Forelimb muscle (tissue), 1 donor: ENCODE measurements around the gene TNFRSF19. TPM values are rescaled to one million over a fixed set of nuclear protein-coding genes. Genes with fewer than 3 reads are reported as not detected.
"Not testable (repeated sequence)": the region's sequence is repeated elsewhere in the genome, so short reads cannot be mapped to it uniquely, and the experiment has no call there.

ENCODE experiments used
- DNase-seq: peaks from one replicate; pipeline ENCODE4 v3.0.0-alpha.2; 2013; ENCODE audit warnings: low read depth
- polyA plus RNA-seq: library from polyadenylated mRNA; unstranded; fragments of 120-200 nt; gene quantifications from one replicate; pipeline ENCODE4 v1.2.1, GENCODE V29; 2013; ENCODE audit not compliant: insufficient read length

The TNFRSF19 gene, protein sequence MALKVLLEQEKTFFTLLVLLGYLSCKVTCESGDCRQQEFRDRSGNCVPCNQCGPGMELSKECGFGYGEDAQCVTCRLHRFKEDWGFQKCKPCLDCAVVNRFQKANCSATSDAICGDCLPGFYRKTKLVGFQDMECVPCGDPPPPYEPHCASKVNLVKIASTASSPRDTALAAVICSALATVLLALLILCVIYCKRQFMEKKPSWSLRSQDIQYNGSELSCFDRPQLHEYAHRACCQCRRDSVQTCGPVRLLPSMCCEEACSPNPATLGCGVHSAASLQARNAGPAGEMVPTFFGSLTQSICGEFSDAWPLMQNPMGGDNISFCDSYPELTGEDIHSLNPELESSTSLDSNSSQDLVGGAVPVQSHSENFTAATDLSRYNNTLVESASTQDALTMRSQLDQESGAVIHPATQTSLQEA
- polyA plus RNA-seq, result 20.6 TPM

DNA sequence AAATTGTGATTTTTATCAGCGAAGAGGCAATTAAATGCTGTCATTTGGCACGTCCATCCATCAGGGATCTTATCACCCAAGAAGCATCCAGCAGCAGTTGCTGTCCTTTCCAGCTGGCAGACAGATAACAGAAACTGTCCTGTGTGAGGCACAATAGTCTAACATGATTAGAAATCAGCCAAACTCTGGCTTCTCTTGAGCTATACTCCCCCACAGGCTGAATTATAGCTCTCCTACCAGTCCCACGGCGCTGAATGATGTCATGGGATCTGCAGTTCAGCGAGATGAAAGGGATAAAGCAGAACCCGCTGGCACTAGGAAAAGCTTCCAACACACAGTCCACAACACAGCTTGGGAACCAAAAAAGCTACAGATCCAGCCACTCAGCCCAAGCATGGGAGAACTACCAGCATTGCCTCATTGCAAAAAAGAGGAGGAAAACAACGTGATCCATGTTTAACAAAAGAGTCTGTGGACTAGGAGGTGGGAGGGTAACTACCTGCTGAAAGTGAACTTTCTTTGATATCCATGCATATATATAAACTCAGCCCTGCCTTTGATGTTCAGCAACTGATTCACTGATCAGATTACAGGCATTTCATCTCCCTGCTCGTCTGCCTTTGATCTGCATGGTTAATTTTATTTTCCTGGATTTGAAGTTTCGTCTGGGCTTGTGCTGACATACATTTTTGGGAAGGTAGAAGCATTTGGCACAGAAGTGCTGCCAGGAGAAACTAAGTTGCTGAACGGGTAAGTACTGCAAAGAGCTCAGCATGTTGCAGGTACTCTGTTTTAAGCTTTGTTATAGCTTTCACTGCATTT lies at the start of gene TNFRSF19:
Gene TNFRSF19, plus strand, starts transcription at position 314 of the 822 bp plus-strand sequence. CDS start 19,772 bp downstream, outside the sequence.
- DNase-seq, result no peak

DNA sequence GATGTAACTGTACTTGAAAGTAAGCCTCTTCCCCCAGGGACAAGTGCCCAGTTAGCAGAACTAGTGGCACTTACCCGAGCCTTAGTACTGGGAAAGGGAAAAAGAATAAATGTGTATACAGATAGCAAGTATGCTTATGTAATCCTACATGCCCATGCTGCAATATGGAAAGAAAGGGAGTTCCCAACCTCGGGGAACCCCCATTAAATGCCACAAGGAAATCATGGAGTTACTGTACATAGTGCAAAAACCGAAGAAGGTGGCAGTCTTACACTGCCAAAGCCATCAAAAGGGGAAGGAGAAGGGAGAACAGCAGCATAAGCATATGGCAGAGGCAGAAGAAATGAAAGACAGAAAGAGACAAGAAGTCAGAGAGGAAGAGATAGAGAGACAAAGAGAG lies 40.3 kb upstream of the TNFRSF19 start:
- DNase-seq, result not testable (repeated sequence)

DNA sequence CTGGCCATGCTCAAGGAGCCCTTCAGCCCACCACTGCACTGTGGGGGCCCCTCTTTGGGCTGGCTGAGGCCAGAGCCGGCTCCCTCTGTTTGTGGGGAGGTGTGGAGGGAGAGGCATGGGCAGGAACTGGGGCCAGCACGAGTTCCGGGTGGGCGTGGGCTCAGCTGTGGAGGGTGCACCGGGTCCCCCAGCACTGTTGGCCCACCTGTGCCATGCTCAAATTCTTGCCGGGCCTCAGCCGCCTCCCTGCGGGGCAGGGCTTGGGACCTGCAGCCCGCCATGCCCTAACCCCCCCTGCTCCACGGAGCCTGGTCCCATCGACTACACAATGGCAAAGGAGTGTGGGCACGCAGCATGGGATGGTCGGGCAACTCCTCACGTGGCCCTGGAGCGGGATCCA lies 38.8 kb upstream of the TNFRSF19 start:
- DNase-seq, result no peak

DNA sequence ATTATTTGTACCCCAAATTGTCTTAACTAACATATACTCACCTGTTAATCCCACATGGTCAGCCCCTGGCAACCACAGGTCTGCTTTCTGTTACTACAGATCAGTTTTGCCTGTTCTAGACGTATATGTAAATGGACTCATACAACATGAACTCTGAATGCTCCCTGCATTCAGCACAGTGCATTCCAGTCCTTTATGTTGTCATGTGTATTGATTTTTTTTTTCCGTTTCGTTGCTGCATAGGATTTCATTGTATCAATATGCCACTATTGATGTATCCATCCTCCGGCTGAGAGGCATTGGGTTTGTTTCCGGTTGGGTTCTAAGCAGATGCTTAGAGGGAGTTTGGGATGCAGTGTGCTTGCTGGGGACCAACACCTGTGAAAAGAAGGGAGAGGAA lies 36.1 kb upstream of the TNFRSF19 start:
- DNase-seq, result no peak

DNA sequence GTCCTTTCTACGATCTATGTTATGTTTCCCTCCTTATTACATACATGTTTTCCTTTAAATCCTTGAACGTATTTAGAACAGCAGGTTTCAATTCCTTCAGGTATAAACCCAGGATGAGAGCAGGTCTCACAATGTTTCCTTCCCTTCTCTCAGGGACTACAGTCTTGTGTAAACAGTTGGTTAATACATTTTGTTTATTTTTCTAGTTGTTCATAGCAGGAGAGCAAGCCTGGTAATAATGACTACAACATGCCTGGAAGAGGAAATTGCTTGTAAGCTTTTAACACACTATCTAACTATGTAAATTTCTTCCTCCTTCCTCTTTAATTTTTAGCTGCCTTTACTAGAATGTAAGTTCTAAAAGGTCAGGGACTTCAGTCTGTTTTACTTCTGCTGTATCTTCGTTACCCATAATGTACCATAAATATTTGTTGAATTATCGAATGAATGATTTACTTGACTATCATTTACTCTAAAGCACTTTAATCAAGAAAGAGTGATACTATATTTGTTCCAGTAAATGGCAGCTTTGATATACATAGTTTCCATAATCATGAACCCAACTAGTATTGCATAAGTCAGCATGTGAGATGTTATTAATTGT lies 28.9 kb upstream of the TNFRSF19 start:
- no peak for DNase-seq

DNA sequence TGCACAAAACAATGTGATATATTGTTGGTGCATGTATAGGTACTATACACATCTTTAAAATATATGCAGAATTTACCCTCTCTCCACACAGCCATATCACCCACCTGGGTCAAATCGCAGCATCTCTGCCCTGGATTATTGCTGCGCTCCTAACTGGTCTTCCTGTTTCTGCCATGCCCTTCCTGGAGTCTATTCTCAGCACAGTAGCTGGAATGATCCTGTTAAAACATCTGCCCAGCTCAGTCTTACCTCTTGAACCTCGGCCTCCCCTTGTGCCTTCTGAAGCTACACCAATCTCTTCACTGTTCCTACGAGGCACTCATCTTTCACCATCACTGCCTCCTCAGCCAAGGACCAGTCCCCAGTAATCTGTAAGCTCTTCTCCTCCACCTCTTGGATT lies 25.5 kb upstream of the TNFRSF19 start:
- DNase-seq, result no peak

DNA sequence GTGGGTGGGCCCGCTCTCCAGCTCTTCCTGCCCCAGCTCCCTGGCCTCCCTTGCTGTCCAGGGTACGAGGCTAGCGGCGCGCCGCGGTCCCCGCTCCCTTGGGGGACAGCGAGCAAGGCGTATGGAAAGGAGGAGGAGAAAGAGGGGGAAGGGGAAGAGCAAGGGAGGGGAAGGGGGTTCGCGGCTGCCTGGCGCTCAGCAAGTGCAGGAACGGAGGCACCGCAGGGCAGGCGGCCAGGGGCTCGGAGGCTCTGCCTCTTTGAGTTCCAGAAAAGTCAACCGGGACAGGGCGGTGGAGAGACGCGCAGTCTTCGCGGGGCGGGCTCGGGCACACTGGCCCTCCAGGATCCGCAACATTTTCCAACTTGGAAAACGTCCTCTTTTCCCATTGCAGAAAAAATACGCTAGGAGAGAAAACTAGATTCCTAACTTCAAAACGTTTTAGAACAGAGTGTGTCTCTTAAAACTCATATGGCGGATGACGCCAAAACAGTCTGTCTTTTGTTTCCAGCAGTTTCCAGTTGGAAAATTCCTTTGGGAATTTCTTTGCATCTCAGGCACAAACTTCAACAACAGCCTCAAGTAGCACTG lies 23.1 kb upstream of the TNFRSF19 start:
- DNase-seq, result no peak

DNA sequence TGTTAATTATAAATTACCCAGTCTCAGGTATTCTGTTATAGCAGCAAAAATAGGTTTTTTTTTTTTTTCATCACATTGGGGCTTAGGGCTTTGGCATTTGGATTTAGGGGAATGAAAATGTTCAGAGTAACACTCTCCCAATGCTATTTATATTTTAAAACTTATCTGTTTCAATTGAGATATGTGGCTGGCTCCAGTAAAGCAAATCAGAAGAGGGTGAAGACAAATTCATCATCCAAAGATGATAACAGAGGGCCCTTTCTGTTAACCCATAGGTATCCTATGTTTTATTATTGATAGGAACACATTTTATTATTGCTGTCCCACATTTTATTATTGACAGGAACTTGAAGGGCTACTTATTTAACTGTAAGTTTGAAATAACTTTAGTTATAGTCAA lies 20.5 kb upstream of the TNFRSF19 start:
- DNase-seq, result no peak

DNA sequence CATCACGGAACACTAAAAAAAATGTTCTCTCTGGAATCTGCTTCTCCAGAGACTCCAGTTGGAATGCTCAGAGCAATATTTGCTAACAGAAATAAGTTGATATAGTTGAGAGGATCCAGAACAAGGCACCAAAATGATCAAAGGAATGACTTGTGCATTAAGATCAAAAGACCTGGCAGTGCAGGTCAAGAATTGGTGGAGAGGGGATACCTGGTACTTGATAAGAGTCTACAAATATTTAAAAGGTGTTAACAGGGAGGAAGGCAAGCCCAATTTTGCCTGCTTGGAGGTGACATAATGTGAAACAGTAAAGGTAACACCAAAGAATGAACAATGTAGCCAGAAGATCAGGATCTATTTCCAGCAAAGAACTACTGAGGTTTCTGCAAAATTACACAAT lies 20.0 kb upstream of the TNFRSF19 start:
- no peak for DNase-seq

DNA sequence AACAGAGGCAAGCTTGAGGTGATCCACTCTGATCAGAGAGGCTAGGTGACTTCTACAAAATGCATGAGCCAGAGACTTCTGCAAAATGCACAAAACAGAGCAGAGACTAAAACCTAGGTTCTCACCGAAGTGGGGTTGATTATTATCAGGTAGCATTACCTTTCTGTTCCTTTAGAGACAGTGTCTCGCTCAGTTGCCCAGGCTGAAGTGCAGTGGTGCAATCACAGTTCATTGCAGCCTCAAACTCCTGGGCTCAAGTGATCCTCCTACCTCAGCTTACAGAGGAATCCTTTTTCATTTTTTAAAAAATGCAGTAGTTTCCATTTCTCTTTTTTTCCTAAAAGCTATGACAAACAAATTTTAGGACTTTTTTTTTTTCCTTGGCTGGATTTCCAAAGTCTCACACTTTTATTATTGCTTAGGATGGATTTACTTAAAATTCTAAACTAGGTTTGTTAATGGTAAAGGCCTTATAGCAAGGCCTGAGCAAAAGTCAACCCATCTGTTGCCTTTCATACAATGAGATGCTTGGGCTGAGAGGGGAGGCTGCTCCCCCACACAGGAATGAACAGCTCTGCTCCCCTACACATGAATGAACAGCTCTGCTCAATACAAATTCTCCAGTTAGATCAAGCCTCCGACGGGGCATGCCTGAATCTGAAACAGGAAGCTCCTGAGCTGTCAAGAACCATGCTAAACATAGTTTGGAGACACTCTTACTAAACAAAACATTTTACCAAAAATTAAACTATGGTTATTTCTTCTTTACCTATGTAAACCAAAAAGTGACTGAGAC lies 18.8 kb upstream of the TNFRSF19 start:
- DNase-seq, result no peak

DNA sequence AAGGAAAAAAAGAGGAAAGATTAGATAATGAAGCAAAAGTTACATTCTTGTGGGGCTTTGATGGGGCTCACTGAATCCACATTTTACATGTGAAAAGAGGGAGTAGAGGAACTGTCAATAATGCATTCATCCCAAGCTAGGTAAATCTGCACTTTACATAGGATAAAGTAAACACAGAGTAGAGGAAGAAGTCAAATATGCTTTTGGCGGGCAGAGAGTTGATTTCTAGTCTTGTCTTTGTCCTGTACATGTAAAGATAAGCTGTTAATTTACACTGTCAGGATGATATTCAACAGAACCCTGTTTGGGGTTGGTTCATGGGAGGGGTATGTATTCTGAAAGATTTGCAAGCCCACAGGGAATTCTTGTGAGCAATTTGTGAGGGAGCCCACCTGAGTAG lies 18.0 kb upstream of the TNFRSF19 start:
- no peak for DNase-seq

DNA sequence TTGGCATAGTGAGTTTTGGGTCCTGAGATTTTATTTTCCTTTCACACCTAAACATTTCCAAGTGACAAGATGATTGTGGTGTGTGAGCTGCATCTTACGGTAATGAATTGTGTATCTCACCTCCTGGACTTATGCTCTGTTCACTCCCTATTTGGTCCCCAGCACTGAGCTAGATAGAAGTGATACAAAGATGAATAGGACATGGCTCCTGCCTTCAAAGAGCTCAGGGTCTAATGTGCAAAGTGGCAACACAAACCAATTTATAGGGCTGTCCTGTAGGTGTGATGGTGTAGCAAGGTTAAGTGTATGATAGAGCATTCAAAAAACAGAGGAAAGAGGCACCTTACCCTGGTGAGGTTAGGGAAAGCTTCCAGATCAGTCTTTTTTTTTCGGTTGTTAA lies 17.6 kb upstream of the TNFRSF19 start:
- DNase-seq, result no peak

DNA sequence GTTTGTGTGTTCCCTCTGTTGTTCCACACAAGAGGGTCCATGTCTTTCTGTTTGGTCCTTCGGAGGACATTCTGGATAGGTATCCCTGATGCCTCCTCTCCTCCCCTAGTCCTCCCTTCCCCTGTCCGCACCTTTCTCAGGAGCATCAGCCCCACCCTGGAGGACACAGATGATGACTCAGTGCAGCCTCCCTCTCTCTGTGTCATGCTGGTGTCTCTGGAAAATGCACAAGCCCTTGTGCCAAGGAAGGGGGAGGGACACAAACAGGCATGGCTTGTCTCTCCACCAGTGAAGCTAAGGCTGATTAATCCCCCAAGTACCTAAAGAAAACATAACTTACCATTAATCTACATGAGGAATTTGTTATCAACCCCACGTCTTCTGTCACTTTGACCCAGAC lies 16.2 kb upstream of the TNFRSF19 start:
- DNase-seq, result no peak

DNA sequence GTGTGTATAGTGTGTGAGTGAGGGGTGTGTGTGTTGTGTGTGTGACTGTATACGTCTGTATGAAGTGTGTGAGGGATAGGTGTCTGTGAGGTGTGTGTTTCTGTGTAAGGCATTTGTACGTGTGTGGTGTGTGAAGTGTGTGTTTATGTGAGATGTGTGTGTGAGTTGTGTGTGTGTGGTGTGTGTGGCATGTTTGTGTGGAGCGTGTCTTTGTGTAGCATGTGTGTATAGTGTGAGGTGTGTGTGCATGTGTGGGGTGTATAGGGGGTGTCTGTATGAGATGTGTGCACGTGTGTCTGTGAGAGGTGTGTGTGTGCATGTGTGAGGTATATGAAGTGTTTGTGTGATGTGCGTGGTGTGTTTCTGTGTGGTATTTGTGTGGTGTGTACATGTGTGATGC lies 13.2 kb upstream of the TNFRSF19 start:
- DNase-seq, result no peak

DNA sequence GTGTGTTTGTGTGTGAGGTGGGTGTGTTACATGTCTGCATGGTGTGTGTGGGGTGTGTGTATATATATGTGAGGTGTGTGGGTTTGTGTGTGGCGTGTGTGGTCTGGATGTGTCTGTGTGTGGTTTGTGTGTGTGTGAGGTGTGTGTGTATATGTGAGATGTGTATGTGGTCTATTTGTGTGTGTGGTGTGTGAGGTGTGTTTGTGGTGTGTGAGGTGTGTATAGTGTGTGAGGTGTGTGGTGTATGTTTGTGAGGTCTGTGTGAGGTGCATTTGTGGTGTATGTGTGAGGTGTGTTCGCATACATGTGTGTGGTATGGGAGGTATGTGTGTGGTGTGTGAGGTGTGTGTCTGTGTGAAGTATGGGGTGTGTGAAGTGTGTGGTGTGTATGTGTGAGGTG lies 12.5 kb upstream of the TNFRSF19 start:
- DNase-seq, result no peak

DNA sequence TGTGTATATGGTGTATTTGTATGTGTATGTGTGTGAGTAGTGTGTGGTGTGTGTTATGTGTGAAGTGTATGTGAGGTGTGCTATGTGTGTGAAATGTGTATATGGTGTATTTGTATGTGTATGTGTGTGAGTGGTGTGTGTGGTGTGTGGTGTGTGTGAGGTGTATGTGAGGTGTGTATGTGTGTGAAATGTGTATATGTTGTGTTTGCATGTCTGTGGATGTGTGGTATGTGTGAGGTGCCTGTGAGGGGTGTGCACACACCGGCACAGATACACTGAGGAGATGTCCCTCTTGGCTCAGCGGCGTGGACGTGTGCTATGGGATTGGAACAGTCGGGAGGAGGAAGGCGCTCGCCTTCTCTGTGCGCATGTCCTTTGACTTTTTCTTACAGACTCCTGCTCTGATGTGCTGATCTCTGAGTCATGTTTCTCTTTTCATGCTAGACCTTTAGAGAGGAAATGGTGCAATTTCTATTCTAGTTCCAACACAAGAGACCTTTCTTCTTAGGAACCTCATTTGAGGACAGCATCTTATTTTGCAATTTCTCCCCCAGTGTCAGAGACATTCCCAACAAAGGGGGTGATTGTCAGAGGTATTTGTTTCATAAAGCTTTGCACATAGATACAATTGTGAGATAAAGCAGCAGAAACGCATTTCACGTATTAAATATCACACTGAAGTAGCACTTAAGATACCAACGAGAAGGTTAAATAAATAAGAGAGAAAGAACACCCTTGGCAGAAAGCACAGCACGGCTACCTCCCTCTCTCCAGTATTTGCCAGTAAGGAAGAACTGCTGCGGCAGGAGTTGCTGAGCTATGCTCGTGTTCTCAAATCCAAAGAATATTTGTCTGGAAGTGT lies 11.3 kb upstream of the TNFRSF19 start:
- no peak for DNase-seq

DNA sequence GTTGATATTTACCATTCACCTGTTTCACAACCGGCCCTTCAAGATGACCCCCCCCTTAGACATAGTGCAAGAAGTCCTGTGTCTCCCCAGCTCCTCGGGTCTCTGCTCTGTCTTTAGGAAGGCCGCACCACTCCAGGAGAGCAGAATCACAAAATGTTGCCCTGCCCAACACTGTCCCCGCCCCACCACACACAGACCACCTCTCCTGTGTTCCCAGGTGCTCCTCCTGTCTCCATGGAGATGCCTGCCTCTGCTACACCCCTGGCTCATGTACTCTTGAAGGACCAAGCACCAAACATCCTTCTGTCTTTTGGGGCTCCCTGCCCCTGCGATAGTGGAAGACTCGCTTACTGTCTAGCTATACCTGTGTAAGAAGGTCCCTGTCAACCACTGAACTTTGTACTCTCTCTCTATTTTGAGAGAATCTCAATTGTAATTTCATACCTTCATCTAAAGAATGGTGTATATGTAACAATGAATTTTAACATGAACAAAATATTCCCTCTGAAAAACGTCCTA lies 9.6 kb upstream of the TNFRSF19 start:
- no peak for DNase-seq

DNA sequence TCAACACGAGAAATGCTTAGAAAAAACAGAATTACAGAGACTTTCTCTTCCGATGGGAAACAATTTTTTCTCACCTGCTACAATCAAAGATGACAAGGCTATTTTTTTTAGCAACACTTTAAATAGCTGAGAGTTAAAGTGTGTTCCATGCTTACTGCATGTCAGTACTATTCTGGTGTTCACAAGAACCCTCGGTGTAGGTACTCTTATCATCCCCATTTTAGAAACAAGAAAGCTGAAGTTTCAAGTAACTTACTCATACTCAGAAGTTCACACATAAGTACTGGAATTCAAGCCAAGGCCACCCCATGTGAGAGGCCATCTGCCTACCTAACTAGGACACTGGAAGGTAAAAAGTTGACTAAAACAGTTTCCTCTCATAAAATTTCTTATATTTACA lies 9.0 kb upstream of the TNFRSF19 start:
- DNase-seq, result no peak

DNA sequence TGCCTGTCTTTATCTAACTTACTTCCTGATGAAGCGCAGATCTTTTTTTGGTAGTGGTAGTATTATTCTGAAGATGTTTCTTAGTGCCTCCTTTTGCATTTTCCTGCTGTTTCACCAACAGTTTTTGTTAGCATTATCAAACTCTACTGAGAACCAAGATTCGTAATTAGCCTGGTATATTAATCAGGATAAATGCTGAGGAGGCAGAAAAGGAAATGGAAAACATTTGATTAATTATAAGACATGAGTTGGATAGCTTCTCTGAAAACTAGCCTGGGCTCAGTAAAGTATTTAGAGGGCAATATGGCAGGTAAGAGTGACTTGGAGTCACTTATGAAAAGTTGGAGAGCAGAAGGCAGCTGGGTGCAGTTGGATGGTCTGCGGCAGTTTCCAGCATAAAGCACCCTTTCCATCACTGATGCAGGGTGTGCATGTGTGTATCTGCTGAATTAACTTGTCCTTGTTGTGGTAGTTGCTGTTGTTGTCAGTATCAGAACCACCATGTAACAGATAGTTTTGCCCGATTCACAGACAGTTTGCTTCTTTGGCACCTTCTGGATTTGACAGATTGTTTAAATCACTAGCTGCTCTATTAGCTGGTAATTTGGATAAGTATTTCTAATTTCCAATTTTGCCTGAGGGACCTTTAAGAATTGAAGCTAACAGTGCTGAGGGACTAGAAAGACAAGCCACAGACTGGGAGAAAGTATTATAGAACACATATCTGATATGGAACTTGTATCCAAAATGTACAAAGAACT lies 6.9 kb upstream of the TNFRSF19 start:
- no peak for DNase-seq
